GM21528 (cell line): Measurements from ENCODE around the gene RPS23.

Experiments
- ATAC-seq: cut with Tn5 transposase; IDR thresholded peaks from one replicate; pipeline ENCODE4 v1.9.1; 2021; ENCODE audit warnings: mild to moderate bottlenecking, moderate library complexity; ENCODE audit not compliant: unreplicated experiment, low FRiP score

Gene RPS23

DNA sequence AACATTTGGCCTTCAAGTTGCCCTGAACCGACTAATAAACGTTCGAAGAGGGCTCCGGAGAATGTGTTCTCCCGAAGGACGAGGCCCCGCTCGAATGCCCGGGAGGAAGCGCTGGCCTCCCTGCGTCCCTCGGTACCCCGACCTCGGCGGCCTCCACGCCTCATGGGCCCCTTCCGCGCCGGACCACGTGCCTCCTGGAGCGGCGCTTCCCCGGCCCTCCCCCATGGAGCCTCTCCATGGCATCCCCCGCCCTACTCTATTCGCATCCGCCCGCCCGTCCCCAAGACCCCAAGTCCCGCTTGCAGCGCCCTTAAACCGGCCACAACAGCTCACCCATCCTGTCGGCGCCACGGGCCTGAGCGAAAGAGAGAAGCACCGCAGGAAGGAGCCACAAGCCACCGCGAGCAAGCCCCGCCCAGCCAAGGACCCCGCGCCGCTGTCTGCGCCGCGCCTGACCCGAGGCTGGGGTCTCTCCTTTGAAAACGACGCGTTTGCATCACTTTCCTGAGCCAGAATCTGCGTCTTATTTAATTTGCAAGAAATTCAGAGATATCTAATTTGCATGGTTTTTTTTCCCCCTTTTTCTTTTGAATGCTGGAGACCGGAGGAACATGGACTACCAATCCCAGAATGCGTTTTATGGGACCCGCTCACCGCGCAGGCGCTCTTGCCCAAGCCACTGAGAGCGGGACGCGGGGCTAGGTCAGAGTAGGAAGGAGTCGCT, at the start of gene RPS23:
Gene RPS23, minus strand, starts transcription at position 368 of the 724 bp plus-strand sequence. Its CDS starts 31 bp downstream, at position 337.
- peak; percentile 96 for ATAC-seq

DNA sequence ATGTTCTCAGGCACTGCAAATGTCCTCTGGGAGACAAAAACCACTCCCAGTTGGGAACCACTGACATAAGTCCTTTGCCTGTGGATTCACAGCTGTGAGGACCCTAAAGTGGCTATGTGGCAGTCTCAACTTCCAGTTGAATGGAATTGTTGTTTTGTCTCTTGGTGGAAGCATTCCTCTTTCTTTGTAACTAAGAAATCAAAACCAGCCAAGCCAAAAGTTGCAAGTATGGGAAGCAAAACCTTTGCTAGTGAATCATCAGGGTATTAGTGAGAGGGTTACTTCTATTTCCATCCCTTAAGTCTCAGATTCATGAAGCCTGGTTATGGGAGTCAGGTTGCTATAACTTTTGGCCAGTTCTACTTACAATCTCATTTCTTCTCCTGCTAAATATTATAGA, 49.8 kb upstream of the RPS23 start:
- no peak for ATAC-seq

DNA sequence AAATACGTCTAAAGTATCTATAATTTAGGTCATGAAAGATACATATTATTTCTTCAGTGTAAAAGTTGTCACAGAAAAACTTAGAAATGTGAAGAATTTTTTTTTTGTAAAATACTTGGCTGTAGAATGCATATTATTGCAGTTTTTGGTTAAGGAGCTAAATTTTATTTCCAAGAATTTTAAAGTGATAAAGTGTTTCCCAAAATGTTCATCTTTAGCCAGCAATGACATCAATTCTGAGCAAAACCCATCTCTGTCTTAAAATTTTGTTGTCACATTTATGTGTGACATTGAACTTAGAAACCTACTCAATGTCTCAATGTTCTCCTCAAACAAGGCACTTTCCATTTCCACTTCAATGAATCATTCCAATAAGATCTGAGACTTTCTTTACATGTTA, 47.8 kb upstream of the RPS23 start:
- no peak for ATAC-seq

DNA sequence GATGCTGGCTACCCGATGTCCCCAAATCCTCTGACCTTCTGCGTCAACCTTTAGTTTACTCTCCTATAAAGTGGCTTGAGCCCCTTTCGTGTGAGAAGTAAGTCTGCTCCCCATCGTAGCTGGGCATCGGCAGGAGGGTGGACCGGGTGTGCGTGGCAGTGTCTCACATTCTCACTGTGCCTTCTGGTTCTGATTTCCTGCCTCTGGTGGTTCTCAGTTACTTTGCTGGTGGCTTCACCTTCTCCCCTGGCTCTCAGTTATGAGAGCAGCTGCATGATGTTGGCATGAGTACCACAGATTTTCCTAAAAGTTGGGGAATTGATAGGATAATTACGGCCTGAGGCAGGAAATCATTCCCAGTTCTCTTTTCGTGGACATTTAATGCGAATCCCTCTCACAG, 47.0 kb upstream of the RPS23 start:
- no peak for ATAC-seq

DNA sequence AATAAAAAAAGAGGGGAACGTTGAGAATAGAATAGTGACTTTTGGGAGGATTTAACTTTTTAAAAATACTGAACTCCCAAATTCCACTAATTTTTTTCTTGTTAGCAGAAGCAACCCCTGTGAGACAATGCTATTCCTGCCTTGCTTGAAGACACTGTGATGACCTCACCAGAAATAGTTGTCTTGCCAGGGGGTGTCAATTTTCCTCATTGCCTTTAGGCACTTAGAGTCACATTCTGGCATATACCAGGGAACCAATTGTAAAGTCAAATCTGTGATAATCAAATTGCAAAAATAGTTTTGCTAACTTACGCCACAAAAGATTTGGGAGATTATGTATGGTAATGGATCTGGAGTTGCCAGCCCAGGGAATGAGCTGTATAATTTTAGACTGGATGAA, 42.8 kb upstream of the RPS23 start:
- no peak for ATAC-seq

DNA sequence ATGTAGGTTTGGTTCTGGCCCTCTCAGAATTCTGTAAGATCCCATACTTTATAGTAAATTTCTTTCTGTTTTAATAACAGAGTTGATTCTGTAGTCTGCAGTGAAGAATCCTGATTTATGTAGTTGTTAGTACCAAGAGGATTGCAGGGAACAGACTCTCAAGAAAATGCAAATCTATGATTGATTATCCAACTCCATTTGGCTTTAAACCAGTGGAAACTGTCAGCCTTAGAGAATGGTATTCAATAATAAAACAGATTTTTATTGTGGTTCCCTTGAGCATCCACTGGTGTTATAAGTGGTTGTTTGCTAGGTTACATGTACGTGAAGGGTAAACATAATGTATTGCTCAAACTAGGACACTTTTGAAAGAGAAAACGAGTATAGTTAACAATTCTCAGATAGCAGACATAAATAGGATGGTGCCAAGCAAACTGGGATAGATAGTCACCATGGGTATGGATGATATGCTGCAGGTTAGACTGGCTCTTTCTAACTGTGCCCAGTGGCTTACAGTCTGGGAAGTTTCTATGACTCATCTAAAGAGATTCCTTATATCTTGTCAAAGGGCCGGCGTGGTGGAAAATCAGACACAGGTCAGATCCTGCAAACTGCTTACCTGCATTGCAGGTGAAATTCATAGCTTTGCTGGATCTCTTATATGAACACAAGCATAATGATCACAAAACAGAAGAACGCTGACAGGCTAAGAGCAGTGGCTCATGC, 41.7 kb upstream of the RPS23 start:
- no peak for ATAC-seq

DNA sequence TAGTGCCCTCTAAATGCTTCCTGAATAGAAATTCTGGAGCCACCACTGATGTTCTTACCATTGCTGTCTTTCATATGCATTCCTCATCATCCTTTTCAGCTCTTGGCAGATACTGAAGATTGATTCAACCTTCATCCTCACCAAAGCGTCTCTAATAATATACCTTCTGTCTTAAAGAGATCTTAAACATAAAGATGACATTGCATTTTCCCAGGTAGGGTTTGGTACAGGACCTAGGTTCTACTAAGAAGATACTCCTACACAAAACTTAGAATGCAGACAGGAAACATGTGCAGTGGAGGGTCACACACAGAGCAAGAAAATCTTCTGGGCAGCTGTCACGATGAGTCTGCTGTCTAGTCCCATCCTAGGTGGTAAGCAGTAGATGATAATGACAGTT, 41.0 kb upstream of the RPS23 start:
- ATAC-seq = no peak

DNA sequence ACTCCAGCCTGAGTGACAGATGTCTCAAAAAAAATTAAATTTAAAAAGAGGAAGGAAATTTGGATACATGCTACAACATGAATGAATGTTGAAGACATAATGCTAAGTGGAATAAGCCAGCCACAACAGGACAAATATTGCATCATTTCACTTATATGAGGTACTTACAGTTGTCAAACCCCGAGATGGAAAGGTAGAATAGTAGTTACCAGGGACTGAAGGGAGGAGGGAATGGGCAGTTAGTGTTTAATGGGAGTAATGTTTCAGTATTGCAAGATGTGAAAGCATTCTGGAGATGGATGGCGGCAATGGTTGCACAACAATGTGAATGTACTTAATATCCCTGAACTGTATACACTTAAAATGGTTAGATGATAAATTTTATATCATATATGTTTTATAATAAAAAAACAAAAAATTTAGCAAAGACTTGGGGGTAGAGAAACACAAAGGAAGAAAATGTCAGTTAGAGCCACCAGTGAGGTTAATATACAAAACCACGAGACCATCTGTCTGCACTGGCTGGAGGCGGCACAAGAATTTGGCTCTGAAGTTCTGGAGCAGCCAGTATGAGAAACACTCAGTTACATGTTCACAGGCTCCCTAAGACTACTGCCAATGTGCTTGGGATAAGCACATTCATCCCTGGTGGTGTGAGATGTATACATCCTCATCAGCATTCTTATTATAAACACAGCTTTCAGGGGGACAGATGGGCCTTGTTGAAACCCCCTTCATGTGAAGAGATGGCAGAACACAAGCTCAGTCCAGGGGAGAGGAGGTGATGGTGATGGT, 37.0 kb upstream of the RPS23 start:
- no peak for ATAC-seq

DNA sequence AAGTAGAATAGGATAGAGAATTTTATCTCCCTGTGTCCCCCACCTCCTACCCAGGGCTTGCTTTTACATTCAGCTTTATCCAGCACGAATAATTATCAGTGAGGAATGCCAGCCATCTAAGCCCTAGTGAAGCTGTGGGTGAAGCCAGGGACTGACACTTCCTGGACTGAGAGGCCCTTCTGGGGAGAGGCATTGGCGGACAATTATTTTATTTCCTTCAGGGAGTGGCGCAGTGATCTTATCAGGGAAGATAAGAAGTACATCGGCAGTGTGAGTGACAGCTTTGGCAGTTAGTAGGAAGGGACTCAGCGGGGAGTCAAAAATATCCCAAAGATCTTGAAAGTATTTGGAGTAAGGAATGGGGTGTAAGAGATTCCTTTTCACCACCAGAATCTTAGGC, 34.9 kb upstream of the RPS23 start:
- ATAC-seq = no peak

DNA sequence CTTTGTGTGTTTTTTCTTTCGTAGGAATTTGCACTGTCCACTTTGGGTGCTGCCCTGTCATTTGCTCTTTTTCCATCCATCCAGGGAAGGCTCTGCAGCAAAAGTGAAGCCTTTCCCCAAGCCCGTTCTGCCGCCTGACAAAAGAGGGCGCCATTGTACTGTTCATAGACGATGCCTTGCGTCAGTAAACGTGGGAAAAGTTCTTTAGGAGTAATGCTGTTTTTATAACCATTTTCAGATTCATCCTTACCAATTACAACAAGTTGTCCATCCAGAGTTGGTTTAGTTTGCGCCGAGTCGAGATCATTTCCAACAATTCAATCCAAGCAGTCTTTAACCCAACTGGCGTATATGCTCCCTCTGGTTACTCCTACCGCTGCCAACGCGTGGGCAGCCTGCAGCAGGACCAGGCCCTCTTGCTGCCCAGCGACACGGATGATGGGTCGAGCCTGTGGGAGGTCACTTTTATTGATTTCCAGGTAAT, 34.3 kb upstream of the RPS23 start:
- no peak for ATAC-seq

DNA sequence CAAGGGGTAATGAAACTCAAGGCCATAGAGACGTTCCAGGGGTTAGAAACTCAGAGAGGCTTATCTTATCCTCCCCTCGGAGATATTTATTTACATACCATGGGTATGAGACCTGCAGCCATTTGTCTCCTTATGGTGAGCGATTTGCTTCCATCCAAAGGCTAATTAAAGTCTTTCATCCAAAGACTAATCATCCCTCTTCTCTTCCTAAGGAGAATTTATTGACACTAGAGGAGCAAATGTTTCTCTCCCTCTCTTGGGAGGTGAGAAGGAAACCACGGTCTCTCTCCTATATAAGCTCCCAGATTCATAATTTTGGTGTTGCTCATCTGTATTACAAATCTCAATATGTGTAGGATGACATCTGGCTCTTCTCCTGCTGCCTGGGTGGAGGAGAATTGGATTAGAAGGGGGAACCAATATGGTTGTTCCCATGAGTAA, 31.0 kb upstream of the RPS23 start:
- ATAC-seq = no peak

DNA sequence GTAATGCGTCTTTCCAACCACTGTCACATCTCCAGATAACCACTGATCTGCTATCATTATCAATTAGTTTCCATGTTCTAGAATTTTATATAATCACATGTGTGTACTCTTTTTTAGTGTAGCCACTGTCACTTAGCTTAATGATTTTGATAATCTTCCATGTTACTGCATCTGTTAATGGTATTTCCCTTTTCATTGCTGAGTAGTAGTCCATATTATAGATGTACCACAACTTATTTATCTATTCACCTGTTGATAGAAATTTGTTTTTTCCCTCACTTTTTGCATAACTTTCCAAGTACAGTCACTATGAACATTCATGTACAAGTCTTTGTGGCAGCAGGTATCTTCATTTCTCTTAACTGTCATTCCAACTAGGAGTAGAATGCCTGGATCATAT, 30.3 kb upstream of the RPS23 start:
- ATAC-seq = no peak

DNA sequence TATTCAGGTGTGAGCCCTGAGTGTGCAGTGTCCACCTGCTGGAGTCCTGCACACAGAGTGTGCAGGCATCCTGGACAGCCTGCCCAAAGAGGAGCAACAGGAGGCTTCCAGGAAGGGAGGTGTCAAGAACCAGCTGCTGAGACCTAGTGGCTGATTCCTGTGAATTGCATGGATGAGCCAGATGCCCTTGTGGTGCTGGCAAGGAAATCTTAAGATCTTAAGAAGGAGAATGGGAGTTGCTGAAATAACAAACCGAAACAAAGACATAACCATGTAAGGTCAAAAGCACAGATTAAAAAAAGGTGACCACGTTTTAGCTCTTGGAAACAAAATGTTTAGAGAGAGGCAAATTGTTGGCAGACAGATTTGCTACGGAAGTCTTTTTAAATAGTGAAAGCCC, 29.3 kb upstream of the RPS23 start:
- no peak for ATAC-seq

DNA sequence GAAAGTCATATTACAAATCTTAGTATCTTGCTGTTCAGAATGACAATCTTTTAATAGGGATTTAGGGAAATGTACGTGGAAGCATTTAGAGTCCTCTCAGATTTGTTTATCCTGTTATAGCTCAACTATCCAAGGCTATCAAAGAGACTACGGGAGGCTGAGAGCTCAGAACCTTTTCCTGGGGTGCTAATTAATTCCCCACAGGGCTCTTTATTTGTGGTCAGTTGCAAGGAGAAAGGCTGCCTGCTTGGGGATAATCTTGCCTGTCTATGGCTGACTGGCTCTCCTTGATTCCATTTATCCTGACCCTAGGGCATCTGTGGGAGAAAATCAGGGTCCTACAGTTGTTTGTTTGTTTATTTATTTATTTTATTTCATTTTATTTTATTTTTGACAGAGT, 28.0 kb upstream of the RPS23 start:
- ATAC-seq = no peak

DNA sequence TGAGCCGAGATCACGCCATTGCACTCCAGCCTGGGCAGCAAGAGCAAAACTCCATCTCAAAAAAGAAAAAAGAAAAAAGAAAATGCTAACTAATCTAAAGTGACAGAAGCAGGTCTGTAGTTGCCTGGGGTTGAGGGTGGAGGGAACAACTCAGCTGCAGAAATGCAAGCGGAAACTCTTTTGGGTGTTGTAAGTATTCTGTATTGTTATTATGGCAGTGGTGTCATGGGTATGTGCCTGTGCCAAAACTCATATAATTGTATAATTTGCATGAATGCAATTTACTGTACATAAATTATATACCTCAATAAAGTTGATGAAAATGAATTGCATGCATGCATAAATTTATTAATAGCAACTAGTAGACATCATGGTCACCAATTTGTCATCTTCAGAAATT, 23.0 kb upstream of the RPS23 start:
- ATAC-seq = no peak

DNA sequence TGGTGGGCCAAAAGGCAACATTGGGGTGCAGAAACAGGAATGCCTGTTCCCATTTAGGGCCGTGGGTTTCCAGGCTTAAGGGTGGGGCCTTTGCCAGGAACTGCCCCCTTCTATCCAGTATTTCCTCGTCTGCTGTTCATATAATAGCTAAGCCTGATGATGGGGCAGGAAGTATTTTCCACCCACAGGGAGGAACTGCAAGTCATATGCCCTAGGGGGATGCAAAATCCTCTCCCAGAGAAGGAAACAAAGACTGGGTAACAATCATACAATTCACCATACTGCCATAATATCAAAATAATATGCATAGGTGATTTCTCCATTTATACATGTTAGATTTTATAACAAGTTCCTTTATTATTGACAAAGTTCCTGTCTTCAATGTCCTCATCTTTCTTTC, 20.5 kb upstream of the RPS23 start:
- no peak for ATAC-seq

DNA sequence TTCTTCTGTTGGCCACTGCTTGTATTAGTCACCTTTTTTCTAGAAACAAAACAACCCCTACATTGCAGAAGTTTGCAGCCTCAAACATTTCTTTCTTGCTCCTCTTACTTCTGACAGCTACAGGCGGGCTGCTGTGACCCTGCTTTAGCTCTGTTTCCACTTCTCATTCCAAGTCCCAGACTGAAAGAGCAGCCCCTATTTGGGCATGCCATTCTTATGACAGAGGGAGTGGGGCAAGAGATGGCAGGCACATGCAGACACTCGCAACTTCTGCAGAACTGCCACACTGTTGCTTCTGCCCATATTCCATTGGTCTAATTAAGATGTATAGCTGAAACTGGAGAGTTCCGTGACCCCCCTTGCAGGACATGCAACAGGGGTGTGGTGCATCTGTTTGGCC, 19.6 kb upstream of the RPS23 start:
- ATAC-seq = no peak

DNA sequence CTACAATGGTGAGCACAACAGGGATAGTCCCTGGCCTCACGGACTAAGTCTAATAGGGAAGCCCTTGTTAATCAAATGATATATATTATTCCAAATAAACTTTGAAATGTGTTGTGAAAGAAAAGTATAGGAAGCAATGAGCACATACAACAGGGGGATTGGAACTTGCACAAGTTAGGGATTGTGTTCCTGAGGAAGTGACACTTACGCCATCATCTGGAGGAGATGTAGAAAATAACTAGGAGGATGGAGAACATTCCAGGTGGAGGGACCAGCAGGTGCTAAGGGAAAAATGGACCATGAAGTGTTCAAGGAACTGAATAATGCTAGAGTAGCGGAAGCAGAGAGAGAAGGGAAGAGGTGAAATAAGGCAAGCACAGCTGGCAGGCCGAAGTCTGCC, 18.8 kb upstream of the RPS23 start:
- ATAC-seq = no peak

DNA sequence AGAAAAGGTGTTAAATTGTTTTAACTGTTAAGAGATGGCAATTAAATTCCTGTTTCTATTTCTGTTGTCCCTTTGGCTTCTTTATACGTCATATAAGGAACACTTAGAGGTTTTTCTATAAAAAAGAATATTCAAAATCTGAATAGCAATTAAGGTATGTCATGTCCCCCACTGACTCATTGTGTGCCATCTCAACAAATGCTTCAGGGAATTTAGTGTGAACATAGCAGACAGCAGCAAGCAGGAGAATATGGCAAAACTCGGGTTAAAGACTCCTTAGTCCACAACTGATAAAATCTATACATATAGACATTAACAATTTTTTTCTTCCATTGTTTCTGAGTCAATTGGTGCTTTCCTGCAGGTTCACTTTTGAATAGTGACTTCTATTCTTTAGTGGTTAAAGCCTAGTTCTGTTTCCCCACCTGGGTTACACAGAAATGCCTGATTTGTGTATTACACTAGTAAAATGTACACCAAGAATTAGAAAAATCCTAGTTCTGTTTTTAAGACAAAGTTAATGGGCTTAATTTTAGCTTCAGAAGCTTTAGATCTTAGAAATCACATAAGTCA, 17.9 kb upstream of the RPS23 start:
- ATAC-seq = no peak

DNA sequence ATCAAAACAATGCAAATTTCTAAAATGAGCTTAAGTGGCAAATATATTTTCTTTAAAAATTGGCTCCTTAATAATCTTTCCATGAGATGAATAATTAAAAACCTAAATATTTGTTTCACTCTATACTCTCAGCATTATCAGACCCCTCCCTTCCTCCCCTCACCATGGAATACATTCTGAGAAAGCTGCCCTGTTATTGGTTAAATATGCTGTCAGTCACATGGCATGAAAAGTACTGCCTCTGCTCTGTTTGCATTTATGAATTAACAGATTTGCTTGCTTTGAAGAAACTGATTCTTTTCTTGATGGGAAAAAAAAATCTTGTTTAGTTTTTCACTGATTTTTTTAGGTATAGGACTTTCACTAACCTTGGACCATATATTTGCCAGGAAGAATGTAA, 17.0 kb upstream of the RPS23 start:
- ATAC-seq = no peak

DNA sequence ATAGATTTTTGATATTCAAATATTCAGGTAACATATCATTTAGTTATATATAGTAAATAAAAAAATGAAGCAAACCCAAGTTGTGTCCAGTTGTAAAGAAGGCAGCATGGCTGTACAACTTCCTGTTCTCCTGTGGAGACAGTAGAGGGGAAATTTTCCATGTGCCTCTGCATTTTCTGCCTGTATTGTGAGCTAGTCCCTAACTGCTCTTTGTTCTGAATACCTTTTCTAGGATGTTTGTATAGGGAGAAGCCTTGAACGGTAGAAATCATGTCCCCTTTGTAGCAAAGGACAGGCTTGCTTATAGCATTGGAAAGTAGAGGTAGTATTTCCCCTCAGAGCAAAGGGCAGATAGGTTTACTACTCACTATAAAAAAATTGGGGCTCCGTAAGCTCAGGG, 13.3 kb upstream of the RPS23 start:
- ATAC-seq = no peak
